ENCODE measurements around the gene SDC4.

Gene SDC4

DNA sequence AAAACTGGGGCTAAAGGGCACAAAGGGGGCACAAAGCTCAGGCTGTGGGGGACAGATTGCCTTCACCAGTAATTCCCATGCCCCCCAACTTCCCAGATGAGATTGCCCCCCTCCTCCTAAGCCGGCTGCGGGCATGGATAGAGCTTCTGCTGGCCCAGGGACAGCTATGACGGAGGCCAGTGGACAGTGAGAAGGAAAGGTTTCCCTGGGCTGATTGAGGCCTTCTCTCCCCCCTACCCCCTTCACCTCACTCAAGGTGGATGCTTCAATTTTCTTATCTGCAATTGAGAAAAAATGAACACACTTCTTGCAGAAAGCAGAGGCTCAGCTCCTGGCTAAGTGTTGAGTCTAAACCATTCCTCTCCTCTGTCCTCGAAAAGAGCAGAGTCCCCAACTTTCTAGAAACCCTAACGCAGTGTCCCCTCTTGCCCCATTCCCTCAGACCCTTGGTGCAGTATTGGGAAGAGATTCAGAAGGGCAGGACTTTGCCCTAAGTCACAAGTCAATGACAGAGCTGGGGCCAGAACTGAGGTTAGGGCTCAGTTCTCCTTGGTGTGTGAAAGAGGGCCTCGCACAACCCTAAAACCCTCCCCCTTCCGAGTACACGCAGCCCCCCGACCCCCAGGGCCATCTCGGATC is 808 bp downstream of the SDC4 start:
- peak overlapping the region; percentile 78 for H2BK5ac ChIP-seq (ENCODE audit: low read depth, low read length, poor library complexity)
- H3K18ac ChIP-seq (ENCODE audit: low read length), result peak overlapping the region; percentile 73
- peaks cover 32% of the 10 kb centered on the region for H3K79me2 ChIP-seq (ENCODE audit: control insufficient read depth, insufficient read depth, low read length, poor library complexity)
- peak overlapping the region; percentile 59 for H2BK120ac ChIP-seq (ENCODE audit: insufficient read depth, low read length, poor library complexity)
- DNase-seq, result peak; percentile 20 to 44
- H3K23ac ChIP-seq (ENCODE audit: low read length), result no peak overlapping the region
- H3K9ac ChIP-seq (ENCODE audit: low read length), result peak overlapping the region; percentile 29
- H3K4me2 ChIP-seq (ENCODE audit: low read length), result peak overlapping the region; percentile 73
- WGBS (ENCODE audit: extremely low coverage, insufficient coverage, insufficient read length), result no CpG with 5 or more reads among the region's 10 CpGs
- H4K8ac ChIP-seq (ENCODE audit: low read depth, low read length), result peak overlapping the region; percentile 65
- H2AK5ac ChIP-seq (ENCODE audit: low read length), result peak overlapping the region; percentile 76
- H3K36me3 ChIP-seq (ENCODE audit: control insufficient read depth in 1 of 2, insufficient read depth in 2 of 2, low read length in 2 of 2), result no peaks in the 10 kb centered on the region
- peak overlapping the region; percentile 93 for H3K4ac ChIP-seq (ENCODE audit: low read depth, low read length)
- peaks cover 29 to 43% of the 10 kb centered on the region in 2 experiments for H3K4me1 ChIP-seq (ENCODE audit: control insufficient read depth in 1 of 2, insufficient read depth in 2 of 2, low read length in 2 of 2)
- no peak overlapping the region for H4K12ac ChIP-seq (ENCODE audit: low read depth, low read length)
- peak overlapping the region; percentile 97 for H3K27ac ChIP-seq (ENCODE audit: low read depth, low read length)
- H3K4me3 ChIP-seq (ENCODE audit: low read depth, low read length), result peak overlapping the region; percentile 84
- H2BK12ac ChIP-seq (ENCODE audit: low read length), result peak overlapping the region; percentile 52
- peak overlapping the region; percentile 11 for H2AFZ ChIP-seq (ENCODE audit: insufficient read depth, low read length, poor library complexity)
- peak overlapping the region; percentile 81 for H4K91ac ChIP-seq (ENCODE audit: low read depth, low read length)
- peak overlapping the region; percentile 87 for H3K14ac ChIP-seq (ENCODE audit: low read length)
- H3K9me3 ChIP-seq (ENCODE audit: insufficient read depth, low read depth, low read length), result no peaks in the 10 kb centered on the region
- no peaks in the 10 kb centered on the region for H3K27me3 ChIP-seq (ENCODE audit: insufficient read depth, low read length)
- peaks cover 47% of the 10 kb centered on the region for H3K79me1 ChIP-seq (ENCODE audit: low read length)

- Histone ChIP-seq H4K8ac (ENCODE audit: low read depth, low read length) (no peak overlapping the region), H4K91ac (ENCODE audit: low read depth, low read length) (peak overlapping the region; percentile 8), H3K18ac (ENCODE audit: low read length) (no peak overlapping the region), H3K4me2 (ENCODE audit: low read length) (peak overlapping the region; percentile 73), H3K27me3 (ENCODE audit: insufficient read depth, low read length) (no peaks in the 10 kb centered on the region), H3K9ac (ENCODE audit: low read length) (no peak overlapping the region), H3K23ac (ENCODE audit: low read length) (no peak overlapping the region), H2BK5ac (ENCODE audit: low read depth, low read length, poor library complexity) (no peak overlapping the region), H4K12ac (ENCODE audit: low read depth, low read length) (no peak overlapping the region), H3K79me2 (ENCODE audit: control insufficient read depth, insufficient read depth, low read length, poor library complexity) (peaks cover 32% of the 10 kb centered on the region), H2BK120ac (ENCODE audit: insufficient read depth, low read length, poor library complexity) (peak overlapping the region; percentile 44), H3K36me3 (ENCODE audit: control insufficient read depth in 1 of 2, insufficient read depth in 2 of 2, low read length in 2 of 2) (no peaks in the 10 kb centered on the region), H2AFZ (ENCODE audit: insufficient read depth, low read length, poor library complexity) (no peak overlapping the region), H3K14ac (ENCODE audit: low read length) (no peak overlapping the region), H3K79me1 (ENCODE audit: low read length) (peaks cover 50% of the 10 kb centered on the region), H3K27ac (ENCODE audit: low read depth, low read length) (peak overlapping the region; percentile 97), H2AK5ac (ENCODE audit: low read length) (no peak overlapping the region), H3K4me1 (ENCODE audit: control insufficient read depth in 1 of 2, insufficient read depth in 2 of 2, low read length in 2 of 2) (peaks cover 30 to 47% of the 10 kb centered on the region in 2 experiments), H3K9me3 (ENCODE audit: insufficient read depth, low read depth, low read length) (no peaks in the 10 kb centered on the region), H3K4ac (ENCODE audit: low read depth, low read length) (peak overlapping the region; percentile 19), H3K4me3 (ENCODE audit: low read depth, low read length) (peak overlapping the region; percentile 84), H2BK12ac (ENCODE audit: low read length) (no peak overlapping the region)
- peak; percentile 79 to 84 for DNase-seq
- WGBS (ENCODE audit: extremely low coverage, insufficient coverage, insufficient read length), result no CpG with 5 or more reads among the region's 5 CpGs
Measured at GRCh38 chr20:45346851-45347250, 1.4 kb downstream of the SDC4 start.

GRCh38 chr20:45346291-45346718 is 1.9 kb downstream of the SDC4 start:
- Histone ChIP-seq H3K14ac (ENCODE audit: low read length) (peak overlapping the region; percentile 61), H2BK120ac (ENCODE audit: insufficient read depth, low read length, poor library complexity) (peak overlapping the region; percentile 40), H2AK5ac (ENCODE audit: low read length) (peak overlapping the region; percentile 31)

GRCh38 chr20:45345104-45345936 is 2.9 kb downstream of the SDC4 start:
- Histone ChIP-seq H3K79me2 (ENCODE audit: control insufficient read depth, insufficient read depth, low read length, poor library complexity) (peaks cover 42% of the 10 kb centered on the region), H2BK5ac (ENCODE audit: low read depth, low read length, poor library complexity) (peak overlapping the region; percentile 91), H2BK12ac (ENCODE audit: low read length) (peak overlapping the region; percentile 70), H3K27me3 (ENCODE audit: insufficient read depth, low read length) (no peaks in the 10 kb centered on the region), H2AK5ac (ENCODE audit: low read length) (peak overlapping the region; percentile 81), H4K12ac (ENCODE audit: low read depth, low read length) (no peak overlapping the region), H4K8ac (ENCODE audit: low read depth, low read length) (peak overlapping the region; percentile 58), H3K23ac (ENCODE audit: low read length) (no peak overlapping the region), H2AFZ (ENCODE audit: insufficient read depth, low read length, poor library complexity) (no peak overlapping the region), H3K9me3 (ENCODE audit: insufficient read depth, low read depth, low read length) (no peaks in the 10 kb centered on the region), H3K4me1 (ENCODE audit: control insufficient read depth in 1 of 2, insufficient read depth in 2 of 2, low read length in 2 of 2) (peaks cover 43 to 62% of the 10 kb centered on the region in 2 experiments), H3K18ac (ENCODE audit: low read length) (peak overlapping the region; percentile 32), H3K36me3 (ENCODE audit: control insufficient read depth in 1 of 2, insufficient read depth in 2 of 2, low read length in 2 of 2) (peaks cover 3 to 4% of the 10 kb centered on the region in 2 experiments), H3K79me1 (ENCODE audit: low read length) (peaks cover 55% of the 10 kb centered on the region), H3K14ac (ENCODE audit: low read length) (peak overlapping the region; percentile 66), H3K27ac (ENCODE audit: low read depth, low read length) (peak overlapping the region; percentile 97), H4K91ac (ENCODE audit: low read depth, low read length) (peak overlapping the region; percentile 85), H3K4me3 (ENCODE audit: low read depth, low read length) (no peak overlapping the region), H3K4me2 (ENCODE audit: low read length) (peak overlapping the region; percentile 73), H3K4ac (ENCODE audit: low read depth, low read length) (peak overlapping the region; percentile 90), H2BK120ac (ENCODE audit: insufficient read depth, low read length, poor library complexity) (peak overlapping the region; percentile 78), H3K9ac (ENCODE audit: low read length) (no peak overlapping the region)
- no CpG with 5 or more reads among the region's 9 CpGs for WGBS (ENCODE audit: extremely low coverage, insufficient coverage, insufficient read length)
- peak; percentile 52 to 76 for DNase-seq

More at GRCh38 chr20:45346291-45346718, 1.9 kb downstream of the SDC4 start:
- H4K12ac ChIP-seq (ENCODE audit: low read depth, low read length), result no peak overlapping the region
- no peak overlapping the region for H3K23ac ChIP-seq (ENCODE audit: low read length)
- H2BK5ac ChIP-seq (ENCODE audit: low read depth, low read length, poor library complexity), result peak overlapping the region; percentile 10
- no peak overlapping the region for H3K9ac ChIP-seq (ENCODE audit: low read length)
- H4K8ac ChIP-seq (ENCODE audit: low read depth, low read length), result peak overlapping the region; percentile 18
- no CpG with 5 or more reads among the region's 3 CpGs for WGBS (ENCODE audit: extremely low coverage, insufficient coverage, insufficient read length)
- peak overlapping the region; percentile 34 for H2BK12ac ChIP-seq (ENCODE audit: low read length)
- H3K4ac ChIP-seq (ENCODE audit: low read depth, low read length), result peak overlapping the region; percentile 13
- H3K4me2 ChIP-seq (ENCODE audit: low read length), result peak overlapping the region; percentile 73
- peaks cover 35 to 52% of the 10 kb centered on the region in 2 experiments for H3K4me1 ChIP-seq (ENCODE audit: control insufficient read depth in 1 of 2, insufficient read depth in 2 of 2, low read length in 2 of 2)
- H3K9me3 ChIP-seq (ENCODE audit: insufficient read depth, low read depth, low read length), result no peaks in the 10 kb centered on the region
- peak overlapping the region; percentile 1 for H3K4me3 ChIP-seq (ENCODE audit: low read depth, low read length)
- peak overlapping the region; percentile 8 for H4K91ac ChIP-seq (ENCODE audit: low read depth, low read length)
- no peak overlapping the region for H2AFZ ChIP-seq (ENCODE audit: insufficient read depth, low read length, poor library complexity)
- peak; percentile 45 to 49 for DNase-seq
- no peaks in the 10 kb centered on the region for H3K36me3 ChIP-seq (ENCODE audit: control insufficient read depth in 1 of 2, insufficient read depth in 2 of 2, low read length in 2 of 2)
- peaks cover 37% of the 10 kb centered on the region for H3K79me2 ChIP-seq (ENCODE audit: control insufficient read depth, insufficient read depth, low read length, poor library complexity)
- peak overlapping the region; percentile 23 for H3K18ac ChIP-seq (ENCODE audit: low read length)
- H3K27ac ChIP-seq (ENCODE audit: low read depth, low read length), result peak overlapping the region; percentile 97
- no peaks in the 10 kb centered on the region for H3K27me3 ChIP-seq (ENCODE audit: insufficient read depth, low read length)
- peaks cover 55% of the 10 kb centered on the region for H3K79me1 ChIP-seq (ENCODE audit: low read length)
